Stimulated activated CD8-positive, alpha-beta memory T cell treated with anti-CD3 and anti-CD28 coated beads, Interleukin-2, amount 100 ng/mL, for 1 hour (primary cell): ENCODE data around the gene WDR5.

ENCODE experiments used
- DNase-seq, 2 donors: peaks; one replicate each; pipeline ENCODE4 v3.0.0-alpha.2; 2020; ENCODE audit warnings: low read depth in 2 of 2

Gene WDR5

GRCh38 chr9:134189145-134189469 is 53.2 kb downstream of the WDR5 start:
- no peak for DNase-seq

GRCh38 chr9:134189470-134190231 is 53.8 kb downstream of the WDR5 start:
- no peak for DNase-seq

GRCh38 chr9:134190232-134191121 is 54.6 kb downstream of the WDR5 start:
- DNase-seq: no peak

- DNase-seq: no peak
Observed at GRCh38 chr9:134191455-134192209, 55.8 kb downstream of the WDR5 start.

- DNase-seq: no peak
Observed at GRCh38 chr9:134192311-134192950, 56.5 kb downstream of the WDR5 start.

GRCh38 chr9:134192951-134193731 is 57.3 kb downstream of the WDR5 start:
- DNase-seq: no peak

GRCh38 chr9:134193912-134194535 is 58.1 kb downstream of the WDR5 start:
- DNase-seq: no peak

GRCh38 chr9:134195558-134195957 is 59.7 kb downstream of the WDR5 start:
- no peak for DNase-seq

- DNase-seq: no peak
Observed at GRCh38 chr9:134196911-134197310, 61.0 kb downstream of the WDR5 start.

GRCh38 chr9:134198791-134199190 is 62.9 kb downstream of the WDR5 start:
- no peak for DNase-seq

GRCh38 chr9:134200730-134201129 is 64.8 kb downstream of the WDR5 start:
- no peak for DNase-seq

- DNase-seq: no peak
Observed at GRCh38 chr9:134203224-134203623, 67.3 kb downstream of the WDR5 start.

GRCh38 chr9:134204041-134204440 is 68.2 kb downstream of the WDR5 start:
- no peak for DNase-seq

GRCh38 chr9:134204991-134205578 is 69.2 kb downstream of the WDR5 start:
- no peak for DNase-seq

GRCh38 chr9:134205672-134206310 is 69.9 kb downstream of the WDR5 start:
- no peak for DNase-seq

GRCh38 chr9:134206311-134207300 is 70.7 kb downstream of the WDR5 start:
- no peak for DNase-seq

- DNase-seq: no peak
Observed at GRCh38 chr9:134208310-134208841, 72.5 kb downstream of the WDR5 start.
